Upper lobe of left lung (tissue), 4 donors: ENCODE results near the gene ZNF45.

Source experiments
- POLR2AphosphoS5 ChIP-seq, 2 donors: sonication (generic); formaldehyde crosslinking; IDR thresholded peaks; one replicate each; pipeline ENCODE4 v1.5.1; 2017; ENCODE audit warnings: antibody characterized with exemption in 2 of 2
- TF ChIP-seq, protein P1 (sequence below), 6 experiments: fragments of 450-650 bp in 4 of 6; fragments of 200-600 bp in 2 of 6; sonication (generic) in 2 of 6; IDR thresholded peaks; one replicate each; pipeline ENCODE4 v1.5.1; 2016 to 2019; ENCODE audit warnings: antibody characterized with exemption in 6 of 6

DNA sequence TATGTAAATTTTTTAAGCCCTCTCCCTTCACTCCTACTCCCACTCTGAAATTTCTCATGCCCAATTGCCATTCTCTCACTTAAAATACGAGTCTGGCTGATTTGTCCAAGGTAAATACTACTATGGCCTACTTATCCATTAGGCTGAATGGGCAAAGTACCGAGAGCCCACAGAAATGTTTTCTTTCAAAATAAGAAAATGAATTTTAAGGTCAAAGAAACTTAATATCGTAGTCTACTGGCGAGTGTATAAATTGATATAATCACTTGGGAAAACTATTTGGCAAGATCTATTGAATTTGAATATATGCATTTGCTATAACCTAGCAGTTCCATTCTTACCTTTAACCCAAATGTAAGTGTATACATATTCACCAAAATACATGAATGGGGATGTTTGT is 32.7 kb downstream of the ZNF45 start:
- TF ChIP-seq, protein P1, sequence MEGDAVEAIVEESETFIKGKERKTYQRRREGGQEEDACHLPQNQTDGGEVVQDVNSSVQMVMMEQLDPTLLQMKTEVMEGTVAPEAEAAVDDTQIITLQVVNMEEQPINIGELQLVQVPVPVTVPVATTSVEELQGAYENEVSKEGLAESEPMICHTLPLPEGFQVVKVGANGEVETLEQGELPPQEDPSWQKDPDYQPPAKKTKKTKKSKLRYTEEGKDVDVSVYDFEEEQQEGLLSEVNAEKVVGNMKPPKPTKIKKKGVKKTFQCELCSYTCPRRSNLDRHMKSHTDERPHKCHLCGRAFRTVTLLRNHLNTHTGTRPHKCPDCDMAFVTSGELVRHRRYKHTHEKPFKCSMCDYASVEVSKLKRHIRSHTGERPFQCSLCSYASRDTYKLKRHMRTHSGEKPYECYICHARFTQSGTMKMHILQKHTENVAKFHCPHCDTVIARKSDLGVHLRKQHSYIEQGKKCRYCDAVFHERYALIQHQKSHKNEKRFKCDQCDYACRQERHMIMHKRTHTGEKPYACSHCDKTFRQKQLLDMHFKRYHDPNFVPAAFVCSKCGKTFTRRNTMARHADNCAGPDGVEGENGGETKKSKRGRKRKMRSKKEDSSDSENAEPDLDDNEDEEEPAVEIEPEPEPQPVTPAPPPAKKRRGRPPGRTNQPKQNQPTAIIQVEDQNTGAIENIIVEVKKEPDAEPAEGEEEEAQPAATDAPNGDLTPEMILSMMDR (IDR thresholded peaks at IDR 0.05): no peak
- no peak for TF ChIP-seq POLR2AphosphoS5 (IDR thresholded peaks at IDR 0.05)
